PFSK-1 (cell line): ENCODE results near the gene BARHL1.

ENCODE experiments used
- FOXP2 ChIP-seq: optimal IDR thresholded peaks from 2 replicates; pipeline ENCODE3; 2011; ENCODE audit warnings: borderline replicate concordance, control low read depth, inconsistent platforms; ENCODE audit not compliant: insufficient read depth; ENCODE audit errors: extremely low read length, extremely low read depth
- POLR2AphosphoS5 ChIP-seq: IDR thresholded peaks from 2 replicates; pipeline ENCODE4 v1.6.1; 2012; ENCODE audit warnings: low read depth, mild to moderate bottlenecking, control low read depth, low read length, moderate library complexity
- SIN3A ChIP-seq: IDR thresholded peaks from 2 replicates; pipeline ENCODE4 v1.6.1; 2012; ENCODE audit warnings: mild to moderate bottlenecking, low read length, moderate library complexity, borderline replicate concordance; ENCODE audit not compliant: insufficient read depth
- TAF1 ChIP-seq: IDR thresholded peaks from 2 replicates; pipeline ENCODE4 v1.6.1; 2012; ENCODE audit warnings: low read length, control low read depth, borderline replicate concordance; ENCODE audit not compliant: insufficient read depth
- TF ChIP-seq, protein P1 (sequence below), 2 experiments: IDR thresholded peaks; 2 replicates each; pipeline versions ENCODE4 v1.6.1 to v1.8.0; 2011 to 2012; ENCODE audit warnings: low read depth in 2 of 2, low read length in 2 of 2, control low read depth in 1 of 2, inconsistent platforms in 1 of 2, mild to moderate bottlenecking in 1 of 2, moderate library complexity in 1 of 2; ENCODE audit not compliant: insufficient read depth in 1 of 2

Gene BARHL1

DNA sequence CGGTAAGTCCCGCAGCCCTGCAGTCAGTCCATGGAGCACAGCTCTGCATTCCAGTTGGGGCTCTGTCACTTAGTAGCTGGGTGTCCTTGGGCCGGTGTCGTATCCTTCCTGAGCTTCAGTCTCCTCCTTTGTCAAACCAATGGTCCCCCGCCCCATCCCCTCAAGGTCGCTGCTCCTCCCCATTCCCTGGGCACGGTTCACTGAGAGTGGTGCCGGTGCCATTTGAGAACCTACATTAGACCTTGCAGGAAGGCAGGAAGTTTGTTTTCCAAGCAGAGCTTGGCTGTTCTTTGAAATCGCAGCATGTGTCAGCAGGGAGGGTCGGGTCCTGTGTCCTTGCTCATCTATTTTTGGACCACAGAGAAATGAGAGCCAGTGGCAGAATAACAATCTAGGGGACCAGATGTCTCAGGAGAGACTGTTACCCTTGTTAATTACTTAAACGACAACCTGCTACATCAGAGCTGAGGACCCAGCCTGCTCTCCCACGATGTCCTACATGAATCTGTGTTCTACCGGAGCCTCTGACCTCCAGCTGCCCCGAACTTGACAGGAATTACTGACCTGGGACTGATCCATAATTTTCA, 21.7 kb upstream of the BARHL1 start:
- TF ChIP-seq, protein P1, sequence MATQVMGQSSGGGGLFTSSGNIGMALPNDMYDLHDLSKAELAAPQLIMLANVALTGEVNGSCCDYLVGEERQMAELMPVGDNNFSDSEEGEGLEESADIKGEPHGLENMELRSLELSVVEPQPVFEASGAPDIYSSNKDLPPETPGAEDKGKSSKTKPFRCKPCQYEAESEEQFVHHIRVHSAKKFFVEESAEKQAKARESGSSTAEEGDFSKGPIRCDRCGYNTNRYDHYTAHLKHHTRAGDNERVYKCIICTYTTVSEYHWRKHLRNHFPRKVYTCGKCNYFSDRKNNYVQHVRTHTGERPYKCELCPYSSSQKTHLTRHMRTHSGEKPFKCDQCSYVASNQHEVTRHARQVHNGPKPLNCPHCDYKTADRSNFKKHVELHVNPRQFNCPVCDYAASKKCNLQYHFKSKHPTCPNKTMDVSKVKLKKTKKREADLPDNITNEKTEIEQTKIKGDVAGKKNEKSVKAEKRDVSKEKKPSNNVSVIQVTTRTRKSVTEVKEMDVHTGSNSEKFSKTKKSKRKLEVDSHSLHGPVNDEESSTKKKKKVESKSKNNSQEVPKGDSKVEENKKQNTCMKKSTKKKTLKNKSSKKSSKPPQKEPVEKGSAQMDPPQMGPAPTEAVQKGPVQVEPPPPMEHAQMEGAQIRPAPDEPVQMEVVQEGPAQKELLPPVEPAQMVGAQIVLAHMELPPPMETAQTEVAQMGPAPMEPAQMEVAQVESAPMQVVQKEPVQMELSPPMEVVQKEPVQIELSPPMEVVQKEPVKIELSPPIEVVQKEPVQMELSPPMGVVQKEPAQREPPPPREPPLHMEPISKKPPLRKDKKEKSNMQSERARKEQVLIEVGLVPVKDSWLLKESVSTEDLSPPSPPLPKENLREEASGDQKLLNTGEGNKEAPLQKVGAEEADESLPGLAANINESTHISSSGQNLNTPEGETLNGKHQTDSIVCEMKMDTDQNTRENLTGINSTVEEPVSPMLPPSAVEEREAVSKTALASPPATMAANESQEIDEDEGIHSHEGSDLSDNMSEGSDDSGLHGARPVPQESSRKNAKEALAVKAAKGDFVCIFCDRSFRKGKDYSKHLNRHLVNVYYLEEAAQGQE (IDR thresholded peaks at IDR 0.05; ENCODE audit: insufficient read depth in 1 of 2, low read depth in 2 of 2, low read length in 2 of 2): no peak
- TF ChIP-seq POLR2AphosphoS5: no peak

DNA sequence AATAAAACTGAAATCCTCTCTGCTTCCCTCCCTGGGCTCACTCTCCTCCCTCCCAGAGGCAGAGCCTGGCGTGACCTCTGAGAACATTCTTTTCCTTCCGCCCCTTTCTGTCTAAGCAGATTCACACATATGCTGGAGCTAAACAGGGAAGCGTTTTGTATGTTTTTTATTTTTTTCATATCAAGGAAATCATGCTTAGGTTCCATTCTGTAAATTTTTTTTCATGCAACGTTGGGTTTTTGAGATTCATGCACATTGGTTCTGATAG, 20.2 kb upstream of the BARHL1 start:
- TF ChIP-seq POLR2AphosphoS5 (no peak), FOXP2 (no peak), SIN3A (no peak), TAF1 (no peak)
- TF ChIP-seq, protein P1 (IDR thresholded peaks at IDR 0.05; ENCODE audit: insufficient read depth in 1 of 2, low read depth in 2 of 2, low read length in 2 of 2): no peak

DNA sequence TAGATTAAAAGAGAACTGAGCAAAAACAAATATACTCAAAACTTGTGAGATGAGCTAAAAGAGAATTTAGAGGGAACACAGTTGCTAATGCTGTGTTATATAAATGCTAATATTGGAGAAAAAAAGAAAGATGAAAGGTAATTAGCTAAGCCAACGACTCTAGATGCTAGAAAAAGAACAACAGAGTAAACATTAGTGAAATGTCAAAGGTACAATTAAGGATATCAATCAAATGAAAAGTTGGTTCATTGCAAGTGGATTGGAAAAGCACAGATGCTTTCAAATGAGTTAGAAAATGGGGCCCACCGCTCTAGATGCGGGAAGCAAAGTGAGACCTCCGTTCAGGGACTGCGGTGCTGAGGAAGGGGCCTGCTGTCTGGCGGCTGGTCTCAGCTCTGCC, 17.9 kb upstream of the BARHL1 start:
- TF ChIP-seq POLR2AphosphoS5: no peak
- TF ChIP-seq SIN3A: no peak
- TF ChIP-seq TAF1: no peak

DNA sequence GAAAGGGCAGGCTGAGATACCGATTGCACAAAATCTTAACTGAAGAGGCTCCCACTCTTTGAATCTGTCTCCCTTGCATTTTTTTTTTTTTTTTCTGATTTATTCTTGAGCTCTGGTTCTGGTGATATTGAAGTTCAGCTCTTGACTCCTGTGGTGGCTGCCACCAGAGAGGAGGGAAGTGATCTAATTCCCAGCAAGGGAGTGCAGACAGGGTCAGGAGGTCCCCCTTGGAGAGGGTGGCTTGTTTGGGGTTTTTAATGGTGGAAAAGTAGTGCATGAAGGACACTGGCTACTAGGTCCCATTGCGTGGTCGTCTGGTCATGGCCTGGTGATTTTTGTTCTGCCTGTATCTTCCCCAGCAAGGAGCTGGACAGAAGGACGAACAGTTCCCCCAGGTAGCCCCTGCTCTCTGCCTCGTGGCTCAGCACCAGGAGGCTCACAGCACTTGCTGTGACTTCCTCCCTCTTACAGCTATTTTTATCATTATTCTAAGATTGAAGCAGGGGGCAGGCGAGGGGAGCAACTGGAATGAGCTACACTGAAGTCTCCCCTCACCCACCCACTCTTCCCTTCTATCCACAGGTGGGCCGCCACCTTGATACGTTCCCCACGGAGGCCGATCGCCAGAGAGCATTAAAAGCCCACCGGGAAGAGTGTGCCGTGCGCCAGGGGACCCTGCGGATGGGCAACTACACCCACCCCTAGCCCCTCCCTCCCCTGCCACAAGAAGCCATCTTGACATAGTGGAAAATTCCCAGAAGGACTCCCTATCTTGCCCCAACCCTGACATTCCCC, 10.4 kb upstream of the BARHL1 start:
- TF ChIP-seq TAF1 (no peak), FOXP2 (no peak)
- TF ChIP-seq, protein P1 (IDR thresholded peaks at IDR 0.05; ENCODE audit: insufficient read depth in 1 of 2, low read depth in 2 of 2, low read length in 2 of 2): no peak

DNA sequence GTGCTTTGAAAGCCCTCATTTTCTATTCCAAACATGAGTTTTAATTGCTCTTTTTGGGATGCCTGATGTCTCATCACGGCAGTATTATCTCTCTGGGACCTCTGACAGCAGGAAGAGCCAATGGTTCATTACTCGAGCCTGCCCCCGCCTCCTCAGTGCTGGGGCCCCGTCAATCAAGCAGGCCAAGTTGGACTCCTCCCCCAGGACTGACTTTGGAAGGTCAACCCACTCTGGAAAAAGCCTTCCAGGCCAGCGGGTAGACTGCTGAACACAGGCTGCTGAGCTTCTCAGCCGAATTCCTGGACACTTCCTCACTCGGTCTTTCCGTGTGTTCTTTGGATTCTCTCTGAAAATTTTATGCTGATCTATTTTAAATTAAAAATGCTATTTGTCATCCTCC, 9.5 kb upstream of the BARHL1 start:
- TF ChIP-seq SIN3A (no peak), TAF1 (no peak), FOXP2 (no peak), POLR2AphosphoS5 (no peak)
- TF ChIP-seq, protein P1 (IDR thresholded peaks at IDR 0.05; ENCODE audit: insufficient read depth in 1 of 2, low read depth in 2 of 2, low read length in 2 of 2): no peak
